Endothelial cell of umbilical vein (primary cell): ENCODE results near the gene HOXC9.

ENCODE experiments used
- CTCF ChIP-seq, 2 donors: IDR thresholded peaks; 1 replicate in 1 of 2; 2 replicates in 1 of 2; pipeline ENCODE4 v1.5.1; 2011; ENCODE audit warnings: low read length in 2 of 2, mild to moderate bottlenecking in 2 of 2, moderate library complexity in 2 of 2, control low read depth in 1 of 2, inconsistent platforms in 1 of 2, low read depth in 1 of 2; ENCODE audit not compliant: insufficient read depth in 1 of 2; ENCODE audit errors: extremely low read depth in 1 of 2
- EZH2 ChIP-seq: IDR thresholded peaks from 2 replicates; pipeline ENCODE4 v1.6.1; 2012; ENCODE audit warnings: borderline replicate concordance, low read depth, mild to moderate bottlenecking, moderate library complexity, low read length, inconsistent platforms; ENCODE audit not compliant: severe bottlenecking
- FOS ChIP-seq: IDR thresholded peaks from 2 replicates; pipeline ENCODE4 v1.6.1; 2011; ENCODE audit warnings: mild to moderate bottlenecking, low read length, moderate library complexity, borderline replicate concordance; ENCODE audit not compliant: insufficient read depth
- MAX ChIP-seq: IDR thresholded peaks from 2 replicates; pipeline ENCODE4 v1.6.1; 2011; ENCODE audit not compliant: insufficient read depth, insufficient read length
- POLR2A ChIP-seq: IDR thresholded peaks from 2 replicates; pipeline ENCODE4 v1.6.1; 2012; ENCODE audit warnings: low read depth, mild to moderate bottlenecking, control low read depth, low read length
- POLR2AphosphoS5 ChIP-seq: IDR thresholded peaks from 2 replicates; pipeline ENCODE4 v1.6.1; 2012; ENCODE audit warnings: low read depth, mild to moderate bottlenecking, control low read depth, low read length, moderate library complexity; ENCODE audit not compliant: insufficient read depth

- TF ChIP-seq MAX (no peak), CTCF (IDR thresholded peaks at IDR 0.05; ENCODE audit: extremely low read depth in 1 of 2, insufficient read depth in 1 of 2, low read depth in 1 of 2, low read length in 2 of 2) (no peak), EZH2 (peak; percentile 66), POLR2A (no peak), FOS (no peak), POLR2AphosphoS5 (no peak)
These were observed 47.6 kb upstream of the HOXC9 start for GRCh38 chr12:53952335-53952694.
